ENCODE data around the gene EPS8L1. TPM values are rescaled to one million over a fixed set of nuclear protein-coding genes. Genes with fewer than 3 reads are reported as not detected.
A peak's percentile ranks its signal among the peaks of the same experiment; 100 is the strongest.

Gene EPS8L1
- total and polyA plus RNA-seq, 2 donors (not counting 1 experiment from before 2014, with no cell fraction given): 0.72 to 1.0 TPM

- 7% methylated on average over 64 of the region's 64 CpGs for WGBS (ENCODE audit: insufficient coverage)
Measured at GRCh38 chr19:55082020-55082851, 6.6 kb downstream of the EPS8L1 start.

More at GRCh38 chr19:55082020-55082851, 6.6 kb downstream of the EPS8L1 start:
- Histone ChIP-seq H4K20me1 (ENCODE audit: control insufficient read depth, insufficient read depth, low read length, poor library complexity, severe bottlenecking) (peaks cover 5% of the 10 kb centered on the region), H3K27ac (ENCODE audit: low read length in 2 of 2) (no peak overlapping the region), H3K9me3 (ENCODE audit: control extremely low read depth in 1 of 3, control insufficient read depth in 2 of 3, insufficient read depth in 1 of 3, low read length in 2 of 3) (peaks cover 0 to 57% (median 4%) of the 10 kb centered on the region in 3 donors), H3K4me3 (ENCODE audit: control extremely low read depth in 1 of 5, extremely low read depth in 1 of 5, insufficient read depth in 1 of 5, low read depth in 2 of 5, low read length in 4 of 5) (peak overlapping the region in 3 of 5 experiments; percentile 55 to 84 (median 63)), H2AFZ (ENCODE audit: insufficient read depth, low read depth, low read length, poor library complexity, severe bottlenecking) (peak overlapping the region; percentile 60), H3K4me1 (ENCODE audit: control insufficient read depth in 2 of 2, insufficient read depth in 2 of 2, low read length in 2 of 2) (peaks cover 36 to 37% of the 10 kb centered on the region in 2 donors), H3K36me3 (replicated peaks in 1 of 2; ENCODE audit: control extremely low read depth in 1 of 2, control insufficient read depth in 1 of 2, extremely low read depth in 1 of 2, insufficient read depth in 2 of 2, low read length in 1 of 2) (no peaks in the 10 kb centered on the region), H3K79me2 (ENCODE audit: control insufficient read depth, insufficient read depth, low read length) (no peaks in the 10 kb centered on the region), H3K9ac (ENCODE audit: low read length) (peak overlapping the region; percentile 65), H3K4me2 (replicated peaks; ENCODE audit: low read depth, low read length, poor library complexity, severe bottlenecking) (peak overlapping the region; percentile 96), H3K27me3 (replicated peaks in 1 of 4; ENCODE audit: control extremely low read depth in 1 of 4, control insufficient read depth in 3 of 4, insufficient read depth in 4 of 4, low read length in 3 of 4) (peaks cover 0 to 84% (median 30%) of the 10 kb centered on the region in 4 experiments)
- TF ChIP-seq, protein P1, sequence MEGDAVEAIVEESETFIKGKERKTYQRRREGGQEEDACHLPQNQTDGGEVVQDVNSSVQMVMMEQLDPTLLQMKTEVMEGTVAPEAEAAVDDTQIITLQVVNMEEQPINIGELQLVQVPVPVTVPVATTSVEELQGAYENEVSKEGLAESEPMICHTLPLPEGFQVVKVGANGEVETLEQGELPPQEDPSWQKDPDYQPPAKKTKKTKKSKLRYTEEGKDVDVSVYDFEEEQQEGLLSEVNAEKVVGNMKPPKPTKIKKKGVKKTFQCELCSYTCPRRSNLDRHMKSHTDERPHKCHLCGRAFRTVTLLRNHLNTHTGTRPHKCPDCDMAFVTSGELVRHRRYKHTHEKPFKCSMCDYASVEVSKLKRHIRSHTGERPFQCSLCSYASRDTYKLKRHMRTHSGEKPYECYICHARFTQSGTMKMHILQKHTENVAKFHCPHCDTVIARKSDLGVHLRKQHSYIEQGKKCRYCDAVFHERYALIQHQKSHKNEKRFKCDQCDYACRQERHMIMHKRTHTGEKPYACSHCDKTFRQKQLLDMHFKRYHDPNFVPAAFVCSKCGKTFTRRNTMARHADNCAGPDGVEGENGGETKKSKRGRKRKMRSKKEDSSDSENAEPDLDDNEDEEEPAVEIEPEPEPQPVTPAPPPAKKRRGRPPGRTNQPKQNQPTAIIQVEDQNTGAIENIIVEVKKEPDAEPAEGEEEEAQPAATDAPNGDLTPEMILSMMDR (IDR thresholded peaks at IDR 0.05): no peak
- TF ChIP-seq EZH2 (IDR thresholded peaks at IDR 0.05; ENCODE audit: borderline replicate concordance, insufficient read depth, low read depth, low read length, poor library complexity, severe bottlenecking): peak; percentile 35
- ChIA-PET POLR2A (no interaction called here), CTCF (interaction anchor here (1.2 kb wide), 1 partner anchor 59 kb away, joined by 3 read pairs; no protein-coding TSS in a partner anchor)
- Mint-ChIP-seq H3K27ac (peak overlapping the region; percentile 7), H3K4me1 (peaks cover 38% of the 10 kb centered on the region), H3K4me3 (peak overlapping the region; percentile 88), H3K27me3 (peaks cover 55% of the 10 kb centered on the region), H3K9me3 (ENCODE audit: insufficient read depth) (peaks cover 7% of the 10 kb centered on the region)
- ATAC-seq (ENCODE audit: low read depth) (no peak), DNase-seq (peak; percentile 55)
- intact Hi-C loops (cut with micrococcal nuclease): no loop called here

Measured in B cell (primary cell).